Measurements from ENCODE around the gene MMD.

The MMD gene

DNA sequence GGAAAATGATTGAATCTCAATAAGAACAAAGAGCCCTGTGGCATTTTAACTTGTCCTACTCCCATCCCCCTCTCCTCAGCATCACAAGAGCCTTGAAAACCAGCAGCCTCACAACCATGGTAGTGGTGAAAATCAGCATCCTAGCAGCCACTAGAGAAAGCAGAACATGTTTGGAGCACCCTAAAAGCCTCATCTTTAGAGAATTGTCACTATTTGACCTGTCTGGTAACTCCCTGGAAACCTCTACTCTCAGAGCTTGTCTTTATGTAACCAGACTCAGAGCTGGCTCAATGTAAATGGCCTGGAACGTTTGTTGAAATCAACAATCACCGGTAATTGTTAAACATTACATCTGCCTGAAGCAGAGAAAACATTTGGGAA is 70.8 kb downstream of the MMD start:
- no peak for DNase-seq (ENCODE audit: low read depth in 2 of 2)

DNA sequence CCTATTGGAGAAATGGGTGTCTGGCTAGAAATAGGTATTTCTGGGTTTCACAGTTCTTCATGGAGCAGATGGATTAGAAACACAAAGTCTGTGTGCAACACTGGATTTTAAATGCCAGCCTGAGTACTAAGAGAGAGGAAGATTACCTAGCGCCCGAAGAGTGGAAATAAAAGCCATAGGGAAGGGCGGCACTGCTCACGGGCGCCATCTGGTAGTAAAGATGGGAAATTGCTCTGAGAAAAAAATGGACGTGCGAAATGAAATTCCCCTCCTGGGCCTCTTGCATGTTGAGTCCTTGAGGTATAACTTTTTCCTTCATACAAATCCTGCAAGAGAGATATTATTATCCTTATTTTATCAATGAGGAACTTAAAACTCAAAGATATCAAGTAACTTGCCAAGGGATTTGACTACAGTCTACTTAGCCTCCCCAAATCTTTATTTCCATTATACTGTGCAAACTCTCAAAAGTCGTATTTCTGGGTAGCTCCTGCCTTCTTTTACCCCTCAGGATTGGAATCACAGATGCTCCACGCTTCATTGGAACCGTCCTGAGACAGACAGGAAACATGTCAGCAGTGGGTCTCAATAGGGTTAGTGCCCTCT is 72.8 kb downstream of the MMD start:
- no peak for DNase-seq (ENCODE audit: low read depth in 2 of 2)

- no peak for DNase-seq (ENCODE audit: low read depth in 2 of 2)
Measured at GRCh38 chr17:55347341-55347740, 74.3 kb downstream of the MMD start.

DNA sequence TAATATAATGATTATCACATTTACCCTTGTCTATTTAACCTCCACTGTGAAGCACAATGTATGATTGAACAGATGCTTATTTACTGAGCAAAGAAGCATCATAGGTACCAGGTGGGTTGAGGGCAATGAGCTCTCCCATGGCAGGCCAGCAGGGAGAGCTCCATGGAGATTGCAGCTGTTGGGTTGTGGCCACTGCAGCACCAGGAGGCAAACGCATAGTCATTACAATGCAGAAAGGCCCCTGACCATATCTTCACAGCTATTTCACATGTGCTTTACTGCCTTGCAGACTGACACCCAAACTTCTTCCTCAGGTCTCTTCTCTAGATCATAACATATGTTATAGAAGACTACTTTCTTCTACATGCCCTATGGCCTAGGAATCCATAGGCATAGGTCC is 75.0 kb downstream of the MMD start:
- DNase-seq (ENCODE audit: low read depth in 2 of 2): no peak

GRCh38 chr17:55345132-55345531 is 76.5 kb downstream of the MMD start:
- no peak for DNase-seq (ENCODE audit: low read depth in 2 of 2)

DNA sequence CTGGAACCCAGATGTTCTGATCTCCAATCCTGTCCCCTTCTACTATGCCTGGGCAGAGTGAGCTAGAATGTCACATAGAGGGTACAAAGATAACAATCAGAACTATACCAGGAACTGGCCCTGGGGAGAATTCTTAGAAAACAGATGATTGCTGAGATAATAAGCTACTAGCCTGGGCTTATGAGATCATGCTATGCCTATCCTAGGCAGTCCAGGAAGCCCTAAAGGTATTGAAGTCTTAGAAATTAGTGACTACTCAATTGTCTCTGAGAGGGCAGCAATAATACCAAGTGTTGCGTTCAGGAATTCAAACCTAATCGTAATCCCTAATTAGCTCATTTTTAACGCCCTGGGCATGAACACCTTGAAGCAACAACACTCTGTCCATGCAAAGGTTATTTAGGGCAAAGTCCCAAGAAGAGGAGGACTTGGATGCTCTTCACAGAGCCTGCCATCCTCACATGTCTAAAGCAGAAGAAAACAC is 77.1 kb downstream of the MMD start:
- DNase-seq (ENCODE audit: low read depth in 2 of 2): no peak

GRCh38 chr17:55343900-55344513 is 77.6 kb downstream of the MMD start:
- no peak for DNase-seq (ENCODE audit: low read depth in 2 of 2)

- no peak for DNase-seq (ENCODE audit: low read depth in 2 of 2)
Measured at GRCh38 chr17:55342800-55343585, 78.6 kb downstream of the MMD start.

All from fibroblast of skin of left biceps (primary cell).